NCI-H2196 (cell line): ENCODE results near the gene ZNF831.

Experiments
- DNase-seq: peaks from one replicate; lab custom pipeline; 2025; ENCODE audit not compliant: unreplicated experiment; lab: John Stamatoyannopoulos, UW

The ZNF831 gene

DNA sequence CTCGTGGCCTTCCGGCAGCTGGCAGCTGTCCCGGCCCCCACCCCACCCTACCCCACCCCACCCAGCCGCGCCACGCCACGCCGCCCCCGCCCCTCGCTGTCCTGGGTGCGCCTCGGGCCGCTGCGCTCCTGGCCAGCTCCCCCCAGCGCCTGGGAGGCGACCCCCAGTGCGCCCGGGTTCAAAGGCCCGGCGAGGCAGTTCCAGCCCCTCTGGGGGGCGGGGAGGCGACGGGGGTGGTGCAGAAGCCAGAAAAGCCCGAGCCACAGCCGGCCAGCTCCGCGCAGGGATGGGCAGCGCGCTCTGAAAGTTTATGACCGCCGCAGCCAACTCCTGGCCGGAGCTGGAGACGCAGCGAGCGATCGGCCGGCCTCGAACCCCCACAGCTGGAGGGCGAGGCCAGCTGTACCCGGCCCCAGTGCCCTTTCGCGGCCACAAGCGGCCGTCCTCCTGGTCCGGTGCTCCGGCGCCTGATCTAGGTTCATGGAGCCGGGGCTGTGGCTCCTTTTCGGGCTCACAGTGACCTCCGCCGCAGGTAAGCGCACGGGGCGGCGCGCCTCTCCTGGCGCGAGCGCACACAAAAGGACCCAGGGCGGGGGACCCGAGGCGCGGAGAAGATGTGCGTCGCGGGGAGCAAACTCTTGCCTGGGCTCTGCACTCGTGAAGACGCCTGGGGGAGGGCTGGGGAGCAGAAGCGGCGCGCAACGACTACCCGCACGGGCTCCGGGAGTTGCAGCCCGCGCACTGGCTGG lies 136.9 kb downstream of the ZNF831 start, which contains the start of gene EDN3:
Gene EDN3, plus strand, starts transcription at position 279 of the 749 bp plus-strand sequence. Its CDS starts 202 bp downstream, at position 481.
- no peak for DNase-seq

DNA sequence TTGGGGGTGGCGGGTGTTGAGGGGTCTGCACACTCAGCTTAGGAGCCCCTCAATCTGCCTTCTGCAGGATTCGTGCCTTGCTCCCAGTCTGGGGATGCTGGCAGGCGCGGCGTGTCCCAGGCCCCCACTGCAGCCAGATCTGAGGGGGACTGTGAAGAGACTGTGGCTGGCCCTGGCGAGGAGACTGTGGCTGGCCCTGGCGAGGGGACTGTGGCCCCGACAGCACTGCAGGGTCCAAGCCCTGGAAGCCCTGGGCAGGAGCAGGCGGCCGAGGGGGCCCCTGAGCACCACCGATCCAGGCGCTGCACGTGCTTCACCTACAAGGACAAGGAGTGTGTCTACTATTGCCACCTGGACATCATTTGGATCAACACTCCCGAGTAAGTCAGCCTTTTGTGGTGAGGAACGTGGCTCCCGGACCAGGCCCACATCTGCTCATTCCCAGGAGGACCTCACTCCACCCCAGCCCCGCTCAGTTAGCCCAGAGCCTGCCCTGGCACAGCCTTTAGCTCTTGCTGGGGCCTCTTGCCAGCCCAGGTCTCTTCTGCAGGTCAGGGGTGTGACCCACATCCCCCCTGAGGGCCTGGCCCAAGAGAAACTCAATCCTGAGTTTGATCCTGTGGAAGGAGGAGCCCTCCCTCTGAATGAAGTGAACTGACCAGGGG lies 137.9 kb downstream of the ZNF831 start:
- no peak for DNase-seq

DNA sequence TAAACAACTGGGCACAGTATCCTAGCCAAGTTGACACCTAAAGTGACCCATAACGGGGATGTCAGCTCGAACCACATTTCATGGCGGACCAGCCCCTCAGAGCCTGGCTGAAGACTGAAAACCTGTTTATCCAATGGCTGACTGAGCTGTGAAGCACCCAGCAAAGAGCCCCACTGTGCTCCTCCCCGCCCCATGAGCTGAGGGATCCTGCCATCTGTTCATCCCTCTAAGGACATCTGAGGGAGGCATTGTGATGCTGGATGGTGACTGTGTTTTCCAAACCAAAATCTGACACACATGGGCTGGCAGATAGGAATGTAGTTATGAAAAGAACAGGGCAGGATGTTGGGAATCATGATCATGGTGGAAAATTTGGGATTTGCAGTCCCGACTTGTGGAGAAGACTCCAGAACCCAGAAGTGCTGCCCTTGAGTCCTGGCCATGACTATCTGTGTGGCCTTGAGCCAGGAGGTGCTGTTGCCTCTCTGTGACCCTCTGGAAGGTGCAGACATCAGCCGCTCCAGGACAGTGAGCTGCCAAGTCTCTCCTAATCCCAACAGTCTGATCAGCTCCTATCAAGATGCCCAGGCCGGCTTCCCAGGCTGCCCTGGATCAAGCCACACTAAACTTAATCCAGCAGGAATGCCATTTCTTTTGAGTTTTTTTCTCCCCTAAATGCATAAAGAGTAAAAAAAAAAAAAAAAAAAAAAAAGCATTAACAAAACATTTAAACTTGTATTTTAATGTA lies 142.5 kb downstream of the ZNF831 start:
- no peak for DNase-seq

DNA sequence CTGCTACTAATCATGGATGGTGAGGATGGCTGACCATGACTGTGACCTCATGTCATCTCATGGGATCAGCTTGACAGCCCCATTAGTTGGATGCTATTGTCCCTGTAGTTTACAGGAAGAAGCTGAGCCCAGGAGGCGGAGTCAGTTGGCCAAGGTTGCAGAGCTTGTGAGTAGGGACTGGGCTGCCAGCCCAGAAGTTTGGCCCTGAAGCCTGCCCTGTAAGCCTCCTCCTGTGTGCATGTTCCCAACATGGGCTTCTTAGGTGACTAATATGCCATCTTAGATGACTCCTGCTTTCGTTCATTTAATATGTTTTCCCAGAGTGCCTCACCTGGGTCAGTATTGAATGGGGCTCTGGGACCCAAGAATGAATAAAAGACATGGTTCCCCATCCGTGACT lies 143.6 kb downstream of the ZNF831 start:
- DNase-seq = no peak
